ENCODE results near the gene TEX52. TPM values are rescaled to one million over a fixed set of nuclear protein-coding genes. Genes with fewer than 3 reads are reported as not detected.

TEX52 gene
- total and polyA plus RNA-seq, 2 experiments from 2014 or later = not detected

DNA sequence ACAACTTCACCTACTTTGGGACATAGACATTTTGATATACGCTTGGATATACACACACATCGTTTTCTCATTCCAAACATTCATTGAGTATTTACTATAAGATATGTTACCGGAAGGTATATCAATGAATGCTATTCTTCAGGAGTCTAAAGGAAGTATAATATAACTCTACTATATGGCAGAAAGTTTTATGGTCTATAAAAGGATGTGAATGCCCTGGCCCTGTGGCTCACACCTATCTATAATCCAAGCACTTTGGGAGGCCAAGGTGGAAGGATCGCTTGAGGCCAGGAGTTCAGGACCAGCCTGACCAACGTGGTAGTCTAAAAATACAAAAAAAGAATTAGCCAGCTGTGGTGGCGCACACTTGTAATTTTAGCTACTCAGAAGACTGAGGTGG lies 27.6 kb downstream of the TEX52 start (continued):
- TF ChIP-seq ETS1 (IDR thresholded peaks at IDR 0.05) = no peak
- TF ChIP-seq CREB1 (CRISPR knock-in tag; IDR thresholded peaks at IDR 0.05; ENCODE audit: low read depth) = no peak
- no peak for TF ChIP-seq JUNB (IDR thresholded peaks at IDR 0.05; ENCODE audit: unreplicated experiment)
- TF ChIP-seq, protein P1, sequence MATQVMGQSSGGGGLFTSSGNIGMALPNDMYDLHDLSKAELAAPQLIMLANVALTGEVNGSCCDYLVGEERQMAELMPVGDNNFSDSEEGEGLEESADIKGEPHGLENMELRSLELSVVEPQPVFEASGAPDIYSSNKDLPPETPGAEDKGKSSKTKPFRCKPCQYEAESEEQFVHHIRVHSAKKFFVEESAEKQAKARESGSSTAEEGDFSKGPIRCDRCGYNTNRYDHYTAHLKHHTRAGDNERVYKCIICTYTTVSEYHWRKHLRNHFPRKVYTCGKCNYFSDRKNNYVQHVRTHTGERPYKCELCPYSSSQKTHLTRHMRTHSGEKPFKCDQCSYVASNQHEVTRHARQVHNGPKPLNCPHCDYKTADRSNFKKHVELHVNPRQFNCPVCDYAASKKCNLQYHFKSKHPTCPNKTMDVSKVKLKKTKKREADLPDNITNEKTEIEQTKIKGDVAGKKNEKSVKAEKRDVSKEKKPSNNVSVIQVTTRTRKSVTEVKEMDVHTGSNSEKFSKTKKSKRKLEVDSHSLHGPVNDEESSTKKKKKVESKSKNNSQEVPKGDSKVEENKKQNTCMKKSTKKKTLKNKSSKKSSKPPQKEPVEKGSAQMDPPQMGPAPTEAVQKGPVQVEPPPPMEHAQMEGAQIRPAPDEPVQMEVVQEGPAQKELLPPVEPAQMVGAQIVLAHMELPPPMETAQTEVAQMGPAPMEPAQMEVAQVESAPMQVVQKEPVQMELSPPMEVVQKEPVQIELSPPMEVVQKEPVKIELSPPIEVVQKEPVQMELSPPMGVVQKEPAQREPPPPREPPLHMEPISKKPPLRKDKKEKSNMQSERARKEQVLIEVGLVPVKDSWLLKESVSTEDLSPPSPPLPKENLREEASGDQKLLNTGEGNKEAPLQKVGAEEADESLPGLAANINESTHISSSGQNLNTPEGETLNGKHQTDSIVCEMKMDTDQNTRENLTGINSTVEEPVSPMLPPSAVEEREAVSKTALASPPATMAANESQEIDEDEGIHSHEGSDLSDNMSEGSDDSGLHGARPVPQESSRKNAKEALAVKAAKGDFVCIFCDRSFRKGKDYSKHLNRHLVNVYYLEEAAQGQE (IDR thresholded peaks at IDR 0.05; ENCODE audit: unreplicated experiment) = no peak
- no peak for TF ChIP-seq ZNF114 (CRISPR knock-in tag; IDR thresholded peaks at IDR 0.05)
- TF ChIP-seq NANOG (IDR thresholded peaks at IDR 0.05; ENCODE audit: borderline replicate concordance) = no peak

DNA sequence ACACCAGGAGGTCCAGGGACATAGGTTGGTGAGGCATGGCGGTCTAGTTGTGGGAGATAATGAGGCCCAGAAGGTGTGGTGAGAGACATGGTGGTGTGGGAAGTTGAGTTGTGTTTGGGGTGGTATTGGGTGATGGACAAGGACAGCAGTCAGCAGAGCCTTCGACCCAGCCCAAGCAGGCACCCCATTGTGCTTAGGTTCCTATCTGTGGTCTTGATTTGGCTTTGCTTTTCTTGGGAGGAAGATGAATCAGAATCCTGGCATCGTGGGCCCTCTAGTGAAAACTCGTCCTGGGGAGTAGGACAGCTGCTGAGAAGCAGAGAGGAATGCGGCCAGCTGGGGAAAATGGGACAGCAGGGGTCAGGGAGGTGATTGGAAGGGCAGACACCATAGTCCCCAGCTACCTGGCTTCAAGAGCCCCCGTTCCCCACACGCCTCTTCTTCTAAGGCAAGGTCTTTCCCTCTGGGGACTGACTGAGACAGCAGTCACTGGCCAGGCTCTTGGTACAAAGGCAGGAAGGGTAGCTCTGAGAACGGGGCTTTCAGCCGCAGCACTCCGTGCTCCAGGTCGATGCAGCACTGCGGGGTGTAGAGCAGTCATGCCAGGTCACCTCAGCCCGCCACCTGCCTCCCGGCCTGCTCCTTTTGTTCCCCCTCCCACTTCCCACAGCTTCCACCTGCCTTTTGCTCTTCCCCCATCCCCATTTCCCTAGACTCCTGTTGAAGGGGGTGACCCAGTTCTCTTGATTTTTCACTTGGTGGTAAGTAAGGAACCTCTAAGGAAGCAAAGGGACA lies 29.9 kb downstream of the TEX52 start:
- Mint-ChIP-seq H3K36me3 (ENCODE audit: low read depth) (peaks cover 65% of the 10 kb centered on the region), H3K27me3 (ENCODE audit: insufficient read depth, low read depth, poor library complexity) (peaks cover 5% of the 10 kb centered on the region), H3K9me3 (no peaks in the 10 kb centered on the region), H3K4me3 (no peak overlapping the region), H3K4me1 (peaks cover 33% of the 10 kb centered on the region), H3K27ac (no peak overlapping the region)
- H2AFZ ChIP-seq = no peak overlapping the region
- H3K4me1 ChIP-seq (ENCODE audit: insufficient read depth) = peaks cover 9% of the 10 kb centered on the region
- no peak overlapping the region for H3K4me3 ChIP-seq
- H3K36me3 ChIP-seq (ENCODE audit: insufficient read depth) = peaks cover 28% of the 10 kb centered on the region
- H3K79me2 ChIP-seq (replicated peaks; ENCODE audit: insufficient read depth) = no peaks in the 10 kb centered on the region
- peaks cover 5% of the 10 kb centered on the region; the same call in 1 of the 2 replicates for H3F3A ChIP-seq (replicated peaks; ENCODE audit: low read depth)
- DNase-seq (ENCODE audit: low spot score) (no peak), ATAC-seq (peak; percentile 33)
- peaks cover 8% of the 10 kb centered on the region; the same call in 1 of the 2 replicates for H4K20me1 ChIP-seq (replicated peaks; ENCODE audit: insufficient read depth)
- H3K27me3 ChIP-seq (ENCODE audit: insufficient read depth) = no peaks in the 10 kb centered on the region
- H3K27ac ChIP-seq (ENCODE audit: low read depth) = no peak overlapping the region
- H3K4me2 ChIP-seq = no peak overlapping the region
- no peaks in the 10 kb centered on the region for H3K9me2 ChIP-seq (ENCODE audit: insufficient read depth)
- TF ChIP-seq ZNF114 (CRISPR knock-in tag; IDR thresholded peaks at IDR 0.05) = no peak
- TF ChIP-seq NANOG (IDR thresholded peaks at IDR 0.05; ENCODE audit: borderline replicate concordance) = no peak
- TF ChIP-seq ZNF331 (CRISPR knock-in tag; IDR thresholded peaks at IDR 0.05; ENCODE audit: low read depth) = no peak
- no peak for TF ChIP-seq EZH2 (IDR thresholded peaks at IDR 0.05; ENCODE audit: low read depth, unreplicated experiment)
- TF ChIP-seq, protein P1 (IDR thresholded peaks at IDR 0.05; ENCODE audit: unreplicated experiment) = no peak
- TF ChIP-seq ETS1 (IDR thresholded peaks at IDR 0.05) = no peak

All from GM23338 (cell line).